HCEC 1CT (cell line): ENCODE measurements around the gene LEFTY1.
"Not testable (repeated sequence)": the region's sequence is repeated elsewhere in the genome, so short reads cannot be mapped to it uniquely, and the experiment has no call there.

Experiments used
- DNase-seq: peaks from one replicate; pipeline ENCODE4 v3.0.0-alpha.2; 2017

Gene LEFTY1

GRCh38 chr1:225847610-225848009 is 41.3 kb downstream of the LEFTY1 start:
- DNase-seq, result no peak

DNA sequence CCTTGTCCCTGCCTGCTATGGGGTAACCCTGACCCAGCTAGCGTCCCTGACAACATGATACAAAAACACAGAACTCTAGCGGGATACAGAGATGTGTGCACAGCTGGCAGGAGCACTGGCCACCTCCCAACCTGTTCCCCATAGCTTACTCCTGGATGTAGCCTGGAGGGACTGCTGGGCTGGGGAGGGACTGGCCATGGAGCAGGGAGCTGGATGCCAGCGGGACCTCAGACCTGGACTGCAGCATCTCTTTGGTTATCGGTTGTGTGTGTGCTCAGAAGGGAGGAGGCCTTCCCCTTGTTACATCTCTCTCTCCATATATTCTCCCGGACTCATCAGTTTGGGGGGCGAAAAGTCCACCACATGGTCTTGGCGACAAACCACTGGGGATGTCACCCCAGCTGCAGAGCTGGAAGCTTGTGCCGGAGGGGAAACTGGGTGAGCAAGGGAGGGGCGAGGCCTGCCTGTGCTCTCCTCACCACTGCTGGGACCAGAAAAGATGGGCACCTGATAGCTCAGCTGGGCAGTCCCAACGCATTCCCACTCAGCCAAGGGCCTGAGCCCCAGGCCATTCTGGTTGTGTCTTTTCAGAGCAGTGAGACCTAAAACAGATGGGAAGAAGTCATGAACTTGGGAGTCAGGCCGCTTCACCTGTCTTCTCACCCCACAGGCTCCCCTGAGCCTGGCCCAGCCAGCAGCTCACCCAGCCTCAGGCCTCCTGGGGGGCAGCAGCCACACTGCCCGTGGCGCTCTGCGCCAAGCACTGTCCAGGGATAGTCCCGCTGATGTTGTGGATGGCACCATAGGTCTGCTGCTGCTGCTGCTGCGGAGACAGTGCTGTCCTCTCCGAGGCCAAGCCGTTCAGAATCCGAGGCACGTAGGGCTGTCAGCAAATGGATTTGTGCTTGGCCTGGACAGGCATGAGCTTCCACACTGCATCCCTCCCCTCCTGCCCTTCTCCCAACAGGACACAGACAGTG is 42.3 kb downstream of the LEFTY1 start:
- no peak for DNase-seq

- DNase-seq, result peak; percentile 61
Measured at GRCh38 chr1:225845571-225846259, 43.2 kb downstream of the LEFTY1 start.

- no peak for DNase-seq
Measured at GRCh38 chr1:225845097-225845496, 43.8 kb downstream of the LEFTY1 start.

- DNase-seq, result no peak
Measured at GRCh38 chr1:225844236-225845061, 44.5 kb downstream of the LEFTY1 start.

- DNase-seq, result no peak
Measured at GRCh38 chr1:225843426-225843795, 45.5 kb downstream of the LEFTY1 start.

DNA sequence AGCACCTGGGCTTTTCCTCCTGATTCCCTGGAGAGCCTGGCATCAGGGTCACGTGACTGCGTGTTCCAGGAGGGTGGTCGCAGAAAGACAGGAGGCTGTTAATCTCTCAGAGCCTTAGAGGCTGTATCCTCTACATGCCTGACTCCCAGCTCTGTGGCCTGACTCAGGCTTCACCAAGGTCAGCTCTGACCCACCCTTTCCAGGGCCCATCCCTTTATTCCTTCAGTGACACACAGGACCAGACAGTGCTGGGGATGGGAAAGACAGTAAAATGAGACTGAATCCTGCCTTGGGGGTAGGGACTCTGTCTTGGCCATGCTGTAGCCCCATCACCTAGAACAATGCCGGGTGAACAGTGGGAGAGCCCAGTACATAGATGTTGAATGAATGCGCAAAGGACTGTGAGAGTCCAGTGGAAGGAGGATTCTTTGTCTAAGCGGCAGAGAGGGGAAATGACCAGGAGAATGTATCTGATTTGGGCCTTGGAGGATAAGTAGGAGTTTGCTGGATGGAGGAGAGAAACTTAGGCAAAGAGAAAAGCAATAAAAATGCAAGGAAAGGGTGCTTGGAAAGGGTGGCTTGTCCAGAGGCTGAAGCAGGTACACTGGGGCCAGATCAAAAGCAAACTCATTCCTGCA is 46.0 kb downstream of the LEFTY1 start:
- DNase-seq, result no peak

GRCh38 chr1:225842074-225842473 is 46.9 kb downstream of the LEFTY1 start:
- DNase-seq, result no peak

DNA sequence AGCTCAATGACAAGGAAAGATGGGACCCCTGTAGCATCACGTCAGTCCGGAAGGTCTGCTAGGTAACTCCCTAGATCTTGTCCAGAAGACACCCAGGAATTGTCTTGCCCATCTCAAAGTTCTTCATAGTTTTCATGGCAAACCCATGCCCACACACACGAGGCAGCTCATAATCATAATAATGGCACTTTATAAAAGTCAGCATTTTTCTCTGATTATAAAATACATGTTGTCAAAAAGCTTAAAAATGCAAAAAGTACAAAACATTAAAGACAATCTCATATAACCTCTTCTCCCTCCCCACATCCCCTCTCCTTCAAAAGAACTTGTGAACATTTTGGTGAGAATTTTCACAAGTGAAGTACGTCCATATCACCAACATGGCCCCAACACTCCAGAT is 48.2 kb downstream of the LEFTY1 start:
- no peak for DNase-seq

- DNase-seq, result no peak
Measured at GRCh38 chr1:225840223-225840610, 48.7 kb downstream of the LEFTY1 start.

DNA sequence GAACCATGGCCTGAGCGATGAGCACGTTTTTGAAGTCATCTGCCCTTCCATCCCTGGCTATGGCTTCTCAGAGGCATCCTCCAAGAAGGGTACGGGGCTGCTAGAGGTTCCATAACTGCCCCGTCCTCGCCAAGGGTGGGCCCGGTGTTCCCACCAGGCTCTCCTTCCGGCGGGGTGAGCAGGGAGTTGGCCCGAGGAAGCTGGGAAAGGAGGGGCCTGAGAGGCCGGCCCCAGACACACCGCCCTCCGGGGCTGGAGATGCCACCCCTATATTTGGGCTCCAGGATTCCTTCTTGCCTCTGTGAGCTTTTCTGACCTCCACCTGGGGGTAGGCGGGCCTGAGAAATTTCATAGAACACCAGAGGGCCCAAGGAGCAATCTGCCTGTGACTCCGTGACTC is 50.2 kb downstream of the LEFTY1 start:
- DNase-seq, result no peak

DNA sequence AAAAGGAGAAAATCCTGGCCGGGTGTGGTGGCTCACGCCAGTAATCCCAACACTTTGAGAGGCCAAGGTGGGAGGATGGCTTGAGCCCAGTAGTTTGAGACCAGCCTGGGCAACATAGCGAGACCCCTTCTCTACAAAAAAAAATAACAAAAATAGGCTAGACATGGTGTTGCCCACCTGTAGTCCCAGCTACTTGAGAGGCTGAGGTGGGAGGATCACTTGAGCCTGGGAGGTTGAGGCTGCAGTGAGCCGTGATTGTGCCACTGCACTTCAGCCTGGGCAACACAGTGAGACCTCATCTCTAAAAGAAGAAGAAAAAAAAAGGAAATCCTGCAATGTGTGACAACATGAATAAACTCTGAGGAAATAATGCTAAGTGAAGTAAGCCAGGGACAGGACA is 52.6 kb downstream of the LEFTY1 start:
- DNase-seq, result not testable (repeated sequence)
